HG02678 (cell line): ENCODE data around the gene MAP2K5.

ENCODE experiments used
- ATAC-seq: cut with Tn5 transposase; IDR thresholded peaks from one replicate; pipeline ENCODE4 v1.9.1; 2021; ENCODE audit warnings: mild to moderate bottlenecking, moderate library complexity; ENCODE audit not compliant: unreplicated experiment

MAP2K5 gene

GRCh38 chr15:67832897-67833709, 290.6 kb downstream of the MAP2K5 start:
- no peak for ATAC-seq

- no peak for ATAC-seq
Observed at GRCh38 chr15:67833710-67834511, 291.4 kb downstream of the MAP2K5 start.

- no peak for ATAC-seq
Observed at GRCh38 chr15:67834581-67835296, 292.2 kb downstream of the MAP2K5 start.

- no peak for ATAC-seq
Observed at GRCh38 chr15:67835297-67836133, 293.0 kb downstream of the MAP2K5 start.

- ATAC-seq: no peak
Observed at GRCh38 chr15:67836134-67836455, 293.6 kb downstream of the MAP2K5 start.

GRCh38 chr15:67836477-67836876, 294.0 kb downstream of the MAP2K5 start:
- no peak for ATAC-seq

GRCh38 chr15:67836955-67837354, 294.5 kb downstream of the MAP2K5 start:
- no peak for ATAC-seq

GRCh38 chr15:67838789-67839332, 296.4 kb downstream of the MAP2K5 start:
- ATAC-seq: no peak

GRCh38 chr15:67839499-67839928, 297.0 kb downstream of the MAP2K5 start:
- peak; percentile 11 for ATAC-seq

GRCh38 chr15:67839929-67840748, 297.6 kb downstream of the MAP2K5 start, which contains the start of gene RNU6-1:
TSS of gene RNU6-1 (minus strand) at chr15:67840045.
- peak; percentile 90 for ATAC-seq

GRCh38 chr15:67840749-67841512, 298.4 kb downstream of the MAP2K5 start:
- ATAC-seq: no peak

- no peak for ATAC-seq
Observed at GRCh38 chr15:67841513-67841762, 298.9 kb downstream of the MAP2K5 start.

- no peak for ATAC-seq
Observed at GRCh38 chr15:67843092-67843501, 300.6 kb downstream of the MAP2K5 start.

GRCh38 chr15:67843571-67844387, 301.3 kb downstream of the MAP2K5 start:
- ATAC-seq: no peak

GRCh38 chr15:67845974-67846373, 303.5 kb downstream of the MAP2K5 start:
- ATAC-seq: no peak

- no peak for ATAC-seq
Observed at GRCh38 chr15:67849538-67849937, 307.0 kb downstream of the MAP2K5 start.

GRCh38 chr15:67850336-67850735, 307.8 kb downstream of the MAP2K5 start:
- ATAC-seq: no peak

- no peak for ATAC-seq
Observed at GRCh38 chr15:67850994-67851571, 308.6 kb downstream of the MAP2K5 start.
